NCI-H2171 treated with DMSO at 0.1 percent for 48 hours (cell line): Measurements from ENCODE around the gene HDAC4.

Experiments used
- DNase-seq: peaks from one replicate; lab custom pipeline; 2025; lab: John Stamatoyannopoulos, UW

Gene HDAC4

DNA sequence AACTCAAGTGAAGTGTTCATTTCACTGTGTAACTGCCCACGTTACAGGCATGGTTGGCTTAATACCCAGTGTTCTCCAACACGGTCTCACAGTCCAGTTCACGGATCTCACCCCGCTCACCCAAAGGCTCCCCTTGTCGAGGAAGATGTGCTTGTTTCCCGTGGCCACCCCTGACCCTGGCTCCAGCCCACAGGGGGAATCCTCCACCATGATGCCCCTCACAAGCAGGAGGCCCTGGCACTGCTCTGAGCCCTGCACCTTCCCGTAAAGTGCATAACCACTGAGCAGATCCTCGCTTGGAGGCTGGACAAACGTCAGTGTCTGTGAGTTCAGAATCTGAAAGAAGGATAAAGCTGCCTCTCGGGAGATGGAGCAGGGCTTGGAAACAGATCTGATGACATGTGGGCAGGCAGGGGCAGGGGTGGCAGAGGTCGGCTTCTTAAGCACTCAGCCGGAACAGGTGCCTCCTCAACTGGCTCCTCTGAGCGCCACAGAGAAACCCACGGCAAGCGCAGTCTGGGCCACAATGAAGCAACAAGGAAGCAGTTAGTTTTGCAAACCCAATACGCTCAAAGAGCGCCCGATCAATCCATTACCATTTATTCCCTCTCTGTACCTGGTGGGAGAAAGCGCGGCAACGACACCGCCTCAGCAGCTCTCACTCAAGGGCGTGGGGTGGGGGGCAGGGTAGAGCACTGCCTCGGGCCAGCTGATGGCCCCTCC, 17.6 kb downstream of the HDAC4 start:
- no peak for DNase-seq

DNA sequence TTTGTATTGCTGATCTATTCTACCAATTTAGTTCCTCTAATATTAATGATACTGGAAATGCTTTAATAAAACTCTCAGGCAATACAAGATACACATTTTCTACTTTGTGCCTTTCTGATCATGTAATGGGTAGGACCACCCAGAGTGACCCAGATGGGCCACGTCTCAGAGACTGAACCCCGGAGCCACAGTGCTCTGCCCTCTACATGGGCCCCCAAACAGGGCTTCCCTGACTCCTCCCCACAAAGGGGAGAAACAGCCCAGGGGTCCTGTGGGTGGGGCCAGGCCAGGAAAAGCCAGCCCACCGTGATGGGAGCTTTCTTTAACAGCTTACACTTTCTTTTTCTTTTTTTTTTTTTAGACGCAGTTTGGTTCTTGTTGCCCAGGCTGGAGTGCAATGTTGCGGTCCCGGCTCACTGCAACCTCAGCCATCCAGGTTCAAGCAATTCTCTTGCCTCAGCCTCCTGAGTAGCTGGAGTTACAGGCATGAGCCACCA, 18.4 kb downstream of the HDAC4 start:
- DNase-seq = no peak

GRCh38 chr2:239381709-239382134, 19.1 kb downstream of the HDAC4 start:
- DNase-seq = no peak

DNA sequence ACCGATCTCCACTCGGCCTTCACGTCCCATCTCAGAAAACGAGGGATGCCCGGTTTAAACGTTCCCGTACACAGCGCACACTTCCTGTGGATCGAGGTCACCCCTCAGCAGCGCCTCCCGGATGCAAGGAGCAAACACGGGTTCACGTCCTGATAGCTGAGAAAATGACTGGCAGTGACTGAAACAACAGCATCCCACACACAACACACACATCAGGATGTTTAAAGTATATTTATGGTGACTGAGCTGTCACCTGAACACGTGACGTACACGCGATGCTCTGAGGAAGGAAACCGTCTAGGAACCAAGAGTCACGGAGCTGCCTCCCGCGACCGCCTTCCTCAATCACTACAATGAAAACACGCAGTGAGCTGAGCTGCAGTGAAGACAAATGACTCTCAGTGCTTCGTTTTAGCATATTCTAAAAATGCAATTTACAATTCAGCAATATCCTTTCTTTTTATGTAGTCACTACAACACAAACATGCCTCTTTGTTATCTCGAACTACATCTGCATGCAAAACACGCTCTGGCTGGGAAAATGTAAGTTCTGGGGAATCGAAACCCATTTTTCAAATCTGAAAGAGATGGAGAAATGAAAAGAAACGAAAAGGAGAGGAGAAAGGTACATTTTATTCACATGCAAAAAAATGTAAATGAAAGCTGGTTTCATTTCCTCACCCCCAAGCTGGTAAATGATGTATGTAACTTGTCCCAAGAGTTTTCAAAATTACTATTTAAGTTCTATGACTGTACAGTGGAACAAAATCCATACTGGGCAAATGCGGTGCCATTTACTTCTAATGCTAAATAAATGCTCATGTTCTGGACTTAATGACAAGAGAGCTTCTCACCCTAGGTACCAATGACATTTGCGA, 19.8 kb downstream of the HDAC4 start:
- DNase-seq = no peak

DNA sequence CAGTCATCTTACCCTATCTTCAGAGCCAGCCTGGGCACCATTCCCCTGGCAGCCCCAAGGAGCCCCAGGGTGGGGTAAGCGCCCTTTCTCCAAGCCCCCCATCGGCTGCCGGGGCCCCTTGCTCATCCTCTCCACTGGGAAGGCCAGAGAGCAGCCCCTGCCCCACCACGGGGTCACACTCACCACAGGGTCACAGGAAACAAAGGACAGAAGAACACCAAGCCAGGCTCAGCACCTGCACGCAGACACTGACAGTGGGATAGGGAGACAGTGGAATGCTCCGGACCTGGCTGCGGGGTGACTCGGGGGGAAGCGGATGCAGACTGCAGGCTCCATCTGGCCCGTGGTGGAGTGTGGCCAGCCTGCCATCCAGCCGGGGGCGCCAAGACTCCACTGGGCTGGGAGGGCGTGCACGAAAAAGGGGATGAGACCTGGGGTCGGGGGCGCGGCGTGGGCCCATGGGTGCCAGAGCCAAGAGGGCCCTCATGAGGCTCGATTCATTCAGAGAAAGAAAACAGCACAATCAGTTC, 21.1 kb downstream of the HDAC4 start:
- no peak for DNase-seq

GRCh38 chr2:239378918-239379640, 21.7 kb downstream of the HDAC4 start:
- DNase-seq = no peak

- DNase-seq = no peak
These were observed 22.6 kb downstream of the HDAC4 start for GRCh38 chr2:239378021-239378917.

GRCh38 chr2:239377591-239377990, 23.2 kb downstream of the HDAC4 start:
- DNase-seq = no peak

- DNase-seq = no peak
These were observed 23.8 kb downstream of the HDAC4 start for GRCh38 chr2:239376942-239377531.

- no peak for DNase-seq
These were observed 24.5 kb downstream of the HDAC4 start for GRCh38 chr2:239376351-239376750.

- DNase-seq = no peak
These were observed 25.4 kb downstream of the HDAC4 start for GRCh38 chr2:239375278-239376061.

- no peak for DNase-seq
These were observed 25.9 kb downstream of the HDAC4 start for GRCh38 chr2:239374896-239375277.

DNA sequence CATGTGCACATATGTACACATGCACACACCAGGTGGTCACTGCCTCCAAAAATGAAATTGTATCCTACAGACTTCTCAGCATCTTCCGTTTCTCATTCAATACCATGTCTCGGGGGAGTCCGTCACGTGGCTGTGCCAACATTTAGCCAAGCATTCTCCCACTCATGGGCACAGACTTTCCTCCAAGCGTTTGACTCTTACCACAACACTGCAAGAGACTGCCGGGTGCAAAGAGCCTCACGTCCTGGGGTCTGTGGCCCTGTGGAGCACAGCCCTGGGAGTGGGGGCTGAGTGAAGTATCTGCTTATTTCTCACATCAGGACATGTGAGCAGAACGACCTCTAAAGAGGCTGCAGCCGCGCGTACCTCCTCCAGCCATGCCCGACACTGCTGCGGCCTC, 28.0 kb downstream of the HDAC4 start:
- DNase-seq = peak; percentile 23

DNA sequence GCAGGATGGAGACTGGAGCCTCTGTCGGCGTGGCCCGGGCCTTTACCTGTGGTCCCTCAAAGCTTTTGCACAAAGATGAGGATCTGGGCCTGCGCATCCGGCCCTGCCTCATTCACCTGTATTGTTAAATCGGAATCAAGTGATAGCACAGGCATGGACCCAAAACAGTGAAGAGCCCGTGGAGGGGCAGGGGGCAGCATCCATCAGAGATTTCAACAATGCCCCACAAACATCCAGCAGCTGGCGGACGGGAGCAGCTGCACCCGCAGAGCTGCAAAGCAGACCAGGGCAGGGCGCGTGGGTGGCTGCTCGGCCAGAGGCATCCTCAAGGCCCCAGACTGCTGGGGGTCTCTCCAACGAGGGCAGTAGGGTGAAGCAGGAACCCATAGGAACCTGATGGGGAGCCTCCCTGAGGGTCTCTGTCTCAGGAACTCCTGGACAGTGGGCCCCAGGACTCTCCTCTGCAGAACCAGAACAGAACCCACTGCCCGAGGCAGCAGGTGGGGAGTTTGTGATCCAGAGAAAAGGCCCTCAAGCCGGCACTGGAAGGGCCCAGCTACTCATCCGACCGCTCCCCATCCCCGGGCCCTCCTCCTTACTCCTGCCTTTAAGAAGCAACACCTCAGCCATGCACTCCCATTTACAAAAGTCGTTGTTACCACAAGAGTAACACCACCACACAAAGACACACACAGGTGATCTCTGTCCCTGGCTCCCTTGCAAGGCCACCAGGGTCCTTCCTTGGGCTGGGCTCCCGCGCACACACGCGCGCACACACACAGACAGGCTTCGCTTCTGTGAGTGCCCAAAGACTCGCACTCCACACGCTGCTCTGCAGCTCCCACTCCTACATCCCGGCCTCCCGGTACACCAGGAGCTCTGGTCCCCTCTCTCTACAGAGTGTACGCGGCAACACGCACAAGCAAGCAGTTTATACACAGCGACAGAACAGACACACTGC, 28.8 kb downstream of the HDAC4 start:
- no peak for DNase-seq

GRCh38 chr2:239370876-239371725, 29.7 kb downstream of the HDAC4 start:
- DNase-seq = no peak

DNA sequence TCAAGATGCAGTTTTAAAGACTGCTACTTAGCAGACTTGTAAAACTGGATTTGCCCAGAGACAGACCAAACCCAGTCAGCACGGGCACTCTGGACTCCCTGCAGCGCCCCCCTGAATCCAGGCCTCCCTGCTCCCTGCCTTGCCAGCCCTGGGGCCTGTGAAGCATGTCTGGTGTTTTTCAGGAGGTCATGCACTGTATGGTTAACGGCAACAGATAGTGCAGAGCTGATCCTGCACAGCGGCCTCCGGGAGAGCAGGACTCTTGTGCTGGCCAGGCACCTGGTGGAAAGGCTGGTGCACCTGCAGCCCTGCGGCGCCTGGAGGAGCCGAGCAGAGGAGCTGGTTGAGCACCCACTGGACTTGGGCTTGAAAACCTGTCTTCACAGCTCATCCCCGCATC, 30.4 kb downstream of the HDAC4 start:
- no peak for DNase-seq

DNA sequence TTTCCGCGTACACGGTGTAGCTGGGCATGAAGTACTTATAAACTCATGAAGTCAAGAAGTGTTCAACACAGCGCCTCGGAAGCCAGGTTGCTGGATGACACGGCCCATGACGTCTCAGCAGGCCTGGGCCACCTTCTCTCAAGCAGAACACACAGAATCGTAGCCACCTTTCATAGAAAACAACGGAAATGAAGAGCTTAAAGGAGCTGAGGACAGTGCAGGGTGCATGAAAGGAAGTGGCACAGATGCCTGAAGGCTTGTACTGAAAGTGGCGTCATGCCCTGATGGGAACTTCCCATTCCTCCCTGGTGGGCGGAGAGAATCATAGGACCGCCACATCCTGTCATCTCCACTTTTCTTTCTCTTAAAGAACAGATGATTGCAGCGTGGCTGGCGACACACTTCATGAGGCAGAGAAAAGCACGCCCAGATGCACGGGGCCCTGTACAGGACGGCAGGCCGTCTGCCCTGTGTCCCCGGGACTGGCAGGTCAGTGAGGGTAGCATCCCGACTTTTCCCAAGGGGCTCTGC, 31.1 kb downstream of the HDAC4 start:
- no peak for DNase-seq
